ENCODE results near the gene RELA. TPM values are rescaled to one million over a fixed set of nuclear protein-coding genes. Genes with fewer than 3 reads are reported as not detected.

Gene RELA
- polyA plus RNA-seq, 1 of the 3 experiments (the other 2 are of a cell fraction): 49.5 TPM

- TF ChIP-seq, protein P1, sequence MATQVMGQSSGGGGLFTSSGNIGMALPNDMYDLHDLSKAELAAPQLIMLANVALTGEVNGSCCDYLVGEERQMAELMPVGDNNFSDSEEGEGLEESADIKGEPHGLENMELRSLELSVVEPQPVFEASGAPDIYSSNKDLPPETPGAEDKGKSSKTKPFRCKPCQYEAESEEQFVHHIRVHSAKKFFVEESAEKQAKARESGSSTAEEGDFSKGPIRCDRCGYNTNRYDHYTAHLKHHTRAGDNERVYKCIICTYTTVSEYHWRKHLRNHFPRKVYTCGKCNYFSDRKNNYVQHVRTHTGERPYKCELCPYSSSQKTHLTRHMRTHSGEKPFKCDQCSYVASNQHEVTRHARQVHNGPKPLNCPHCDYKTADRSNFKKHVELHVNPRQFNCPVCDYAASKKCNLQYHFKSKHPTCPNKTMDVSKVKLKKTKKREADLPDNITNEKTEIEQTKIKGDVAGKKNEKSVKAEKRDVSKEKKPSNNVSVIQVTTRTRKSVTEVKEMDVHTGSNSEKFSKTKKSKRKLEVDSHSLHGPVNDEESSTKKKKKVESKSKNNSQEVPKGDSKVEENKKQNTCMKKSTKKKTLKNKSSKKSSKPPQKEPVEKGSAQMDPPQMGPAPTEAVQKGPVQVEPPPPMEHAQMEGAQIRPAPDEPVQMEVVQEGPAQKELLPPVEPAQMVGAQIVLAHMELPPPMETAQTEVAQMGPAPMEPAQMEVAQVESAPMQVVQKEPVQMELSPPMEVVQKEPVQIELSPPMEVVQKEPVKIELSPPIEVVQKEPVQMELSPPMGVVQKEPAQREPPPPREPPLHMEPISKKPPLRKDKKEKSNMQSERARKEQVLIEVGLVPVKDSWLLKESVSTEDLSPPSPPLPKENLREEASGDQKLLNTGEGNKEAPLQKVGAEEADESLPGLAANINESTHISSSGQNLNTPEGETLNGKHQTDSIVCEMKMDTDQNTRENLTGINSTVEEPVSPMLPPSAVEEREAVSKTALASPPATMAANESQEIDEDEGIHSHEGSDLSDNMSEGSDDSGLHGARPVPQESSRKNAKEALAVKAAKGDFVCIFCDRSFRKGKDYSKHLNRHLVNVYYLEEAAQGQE (IDR thresholded peaks at IDR 0.05; ENCODE audit: low read depth, low read length): no peak
These were observed at the start of gene RELA (continued) for GRCh38 chr11:65662799-65663638.

DNA sequence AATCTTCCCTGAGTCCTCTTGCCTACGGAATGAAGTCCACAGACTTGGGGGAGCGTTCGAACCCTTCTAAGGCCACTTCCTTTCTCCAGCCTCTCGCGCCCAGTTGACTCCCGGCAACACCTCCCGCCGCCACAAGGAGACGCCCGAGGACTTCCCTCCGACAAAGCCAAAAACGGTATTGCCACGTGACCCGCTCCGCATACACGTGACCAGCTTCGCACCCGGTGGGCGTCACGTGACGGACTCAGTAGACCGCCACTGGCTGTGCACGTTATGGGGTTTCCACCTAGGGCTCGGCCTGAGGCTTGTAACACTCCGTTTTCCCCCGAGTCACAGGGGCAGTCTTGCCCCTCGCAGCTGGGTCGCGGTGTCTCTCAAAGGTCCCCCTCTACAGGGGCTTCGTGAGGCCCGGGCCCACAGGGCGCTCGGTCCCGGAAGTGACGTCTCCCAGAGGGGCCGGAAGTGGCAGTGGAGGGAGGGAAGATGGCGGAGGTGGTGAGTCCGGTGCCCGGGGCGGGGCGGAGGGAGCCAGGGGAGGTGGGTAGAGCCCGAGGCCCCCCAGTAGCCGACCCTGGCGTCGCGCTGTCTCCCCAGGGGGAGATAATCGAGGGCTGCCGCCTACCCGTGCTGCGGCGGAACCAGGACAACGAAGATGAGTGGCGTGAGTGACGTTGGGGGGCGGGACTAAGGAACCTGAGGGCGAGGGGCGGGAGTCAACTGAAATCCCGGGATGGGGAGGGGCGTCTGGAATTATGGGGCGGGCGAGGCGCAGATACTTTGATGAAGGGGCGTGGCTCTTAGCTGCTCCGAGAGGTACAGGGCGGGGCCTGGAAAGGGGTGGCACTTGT, 49.3 kb upstream of the RELA start, which contains the start of gene KAT5:
Gene KAT5, plus strand, starts transcription at position 468 of the 848 bp plus-strand sequence. Its CDS starts 16 bp downstream, at position 484.
- H4K20me1 ChIP-seq (ENCODE audit: insufficient read depth): no peaks in the 10 kb centered on the region
- POLR2A ChIA-PET: interaction anchor here (0.7 to 2.9 kb wide), 19 partner anchors 8 to 179 kb away, joined by 3 to 26 read pairs (median 5); partner anchors contain the start of genes AP5B1, CCDC85B, FIBP and MUS81
- peak; percentile 88 for TF ChIP-seq PBX3 (IDR thresholded peaks at IDR 0.05)
- peak; percentile 52; the same call in 1 of the 2 replicates for TF ChIP-seq NFIC (IDR thresholded peaks at IDR 0.05; ENCODE audit: borderline replicate concordance)
- no peak for TF ChIP-seq EZH2phosphoT487 (IDR thresholded peaks at IDR 0.05; ENCODE audit: borderline replicate concordance, low read depth)
- 0 out of 2 replicates have a peak, but pooled peaks have one; percentile 2 for TF ChIP-seq JUND (IDR thresholded peaks at IDR 0.05)
- TF ChIP-seq CTCF (IDR thresholded peaks at IDR 0.05): peak; percentile 95
- peak; percentile 91 for TF ChIP-seq TAF1 (IDR thresholded peaks at IDR 0.05; ENCODE audit: borderline replicate concordance, low read depth, low read length)
- TF ChIP-seq EP300 (IDR thresholded peaks at IDR 0.05; ENCODE audit: borderline replicate concordance in 1 of 2, low read depth in 1 of 2, low read length in 1 of 2): peak in 1 of 2 experiments; percentile 34; a peak in 1 of 4 replicates
- no peak for TF ChIP-seq FOXM1 (IDR thresholded peaks at IDR 0.05; ENCODE audit: low read depth)
- peak; percentile 59 for TF ChIP-seq POLR2AphosphoS5 (IDR thresholded peaks at IDR 0.05; ENCODE audit: low read depth, low read length)
- TF ChIP-seq, protein P1 (IDR thresholded peaks at IDR 0.05; ENCODE audit: low read depth, low read length): no peak
- no peak for TF ChIP-seq RXRA (IDR thresholded peaks at IDR 0.05; ENCODE audit: borderline replicate concordance, low read depth)
- TF ChIP-seq MAX (IDR thresholded peaks at IDR 0.05; ENCODE audit: low read depth): peak; percentile 97
- TF ChIP-seq GABPA (IDR thresholded peaks at IDR 0.05; ENCODE audit: low read depth): peak; percentile 98
- TF ChIP-seq FOXJ3 (CRISPR knock-in tag; IDR thresholded peaks at IDR 0.05): peak; percentile 26; the same call in 1 of the 2 replicates
- peak; percentile 82 for TF ChIP-seq ELF1 (IDR thresholded peaks at IDR 0.05)
- TF ChIP-seq YY1 (IDR thresholded peaks at IDR 0.05; ENCODE audit: low read depth): peak; percentile 96

More for the DNA sequence above, 49.3 kb upstream of the RELA start, which contains the start of gene KAT5:
- no peaks in the 10 kb centered on the region for H3K27me3 ChIP-seq (ENCODE audit: insufficient read depth)
- peak; percentile 95 for DNase-seq
- no peaks in the 10 kb centered on the region for H3F3A ChIP-seq (replicated peaks; ENCODE audit: insufficient read depth)
- CTCF ChIA-PET: interaction anchor here (0.5 to 5.3 kb wide), 72 partner anchors 8 to 356 kb away, joined by 3 to 111 read pairs (median 5); partner anchors contain the start of genes AP5B1, CCDC85B, FIBP and MUS81
- H3K79me2 ChIP-seq (ENCODE audit: insufficient read depth): peaks cover 18% of the 10 kb centered on the region; the same call in 1 of the 2 replicates
- H3K4me3 ChIP-seq (ENCODE audit: low read depth in 2 of 2, low read length in 1 of 2): peak within 1 kb of the TSS; percentile 62 to 72
- peak within 1 kb of the TSS; percentile 94 for H3K9ac ChIP-seq
- peaks cover 6 to 8% of the 10 kb centered on the region in 2 experiments; a peak in 1 of 4 replicates for H3K4me1 ChIP-seq (ENCODE audit: control insufficient read depth in 1 of 2, insufficient read depth in 2 of 2, low read depth in 1 of 2, low read length in 1 of 2)
- peaks cover 22 to 31% of the 10 kb centered on the region in 2 experiments for H3K36me3 ChIP-seq (replicated peaks in 1 of 2; ENCODE audit: control insufficient read depth in 1 of 2, insufficient read depth in 2 of 2, low read length in 1 of 2)
- peak within 1 kb of the TSS; percentile 91 for H3K4me2 ChIP-seq
- peak within 1 kb of the TSS; percentile 100 for H2AFZ ChIP-seq (ENCODE audit: low read depth)
- peak within 1 kb of the TSS; percentile 96 to 98 for H3K27ac ChIP-seq (ENCODE audit: low read depth in 2 of 2, low read length in 1 of 2)
- under 1% methylated on average over 44 of the region's 65 CpGs for WGBS (ENCODE audit: low lambda C conversion rate)
- H3K9me3 ChIP-seq: no peaks in the 10 kb centered on the region
- no peaks in the 10 kb centered on the region for H3K9me2 ChIP-seq
